Kasumi-1 (cell line): ENCODE measurements around the gene A3GALT2.
"Not testable (repeated sequence)": the region's sequence is repeated elsewhere in the genome, so short reads cannot be mapped to it uniquely, and the experiment has no call there.

Source experiments
- DNase-seq, 2 experiments: peaks; one replicate each; lab custom pipeline; 2025; lab: John Stamatoyannopoulos, UW

Gene A3GALT2

GRCh38 chr1:33294071-33295010 lies 26.6 kb downstream of the A3GALT2 start:
- DNase-seq = no peak

DNA sequence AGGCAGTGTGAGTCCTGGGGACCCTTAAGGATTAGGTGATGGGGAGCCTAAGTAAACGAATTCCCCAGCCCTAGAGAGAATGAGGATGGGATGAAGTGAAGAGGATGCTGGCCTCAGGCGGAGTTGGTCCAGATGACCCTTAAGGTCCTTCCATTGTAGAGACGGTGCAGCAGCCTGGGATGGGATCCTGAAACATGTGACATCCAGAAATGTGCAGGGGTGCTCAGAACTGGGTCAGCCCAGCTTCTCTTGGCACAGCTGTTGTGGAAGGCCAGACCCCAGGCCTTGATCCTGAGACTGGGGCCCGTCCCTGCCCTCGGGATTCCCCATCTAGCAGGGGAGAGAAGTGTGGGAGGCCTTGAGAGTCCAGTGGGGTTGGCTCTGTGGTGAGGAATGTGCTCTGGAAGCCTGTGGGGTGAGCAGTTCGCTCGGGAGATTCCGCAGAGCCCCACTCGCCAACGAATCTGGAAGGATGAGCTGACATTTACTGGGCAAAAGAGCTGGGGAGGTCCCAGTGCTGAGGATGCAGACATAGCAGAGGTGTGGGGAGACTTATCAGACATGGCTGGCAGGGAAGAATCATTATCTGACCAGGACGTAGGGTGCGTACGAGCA lies 28.1 kb downstream of the A3GALT2 start:
- DNase-seq = no peak

- not testable (repeated sequence) for DNase-seq
These were observed 30.3 kb downstream of the A3GALT2 start for GRCh38 chr1:33290615-33291014.

GRCh38 chr1:33289858-33290154 lies 31.1 kb downstream of the A3GALT2 start:
- DNase-seq = no peak

DNA sequence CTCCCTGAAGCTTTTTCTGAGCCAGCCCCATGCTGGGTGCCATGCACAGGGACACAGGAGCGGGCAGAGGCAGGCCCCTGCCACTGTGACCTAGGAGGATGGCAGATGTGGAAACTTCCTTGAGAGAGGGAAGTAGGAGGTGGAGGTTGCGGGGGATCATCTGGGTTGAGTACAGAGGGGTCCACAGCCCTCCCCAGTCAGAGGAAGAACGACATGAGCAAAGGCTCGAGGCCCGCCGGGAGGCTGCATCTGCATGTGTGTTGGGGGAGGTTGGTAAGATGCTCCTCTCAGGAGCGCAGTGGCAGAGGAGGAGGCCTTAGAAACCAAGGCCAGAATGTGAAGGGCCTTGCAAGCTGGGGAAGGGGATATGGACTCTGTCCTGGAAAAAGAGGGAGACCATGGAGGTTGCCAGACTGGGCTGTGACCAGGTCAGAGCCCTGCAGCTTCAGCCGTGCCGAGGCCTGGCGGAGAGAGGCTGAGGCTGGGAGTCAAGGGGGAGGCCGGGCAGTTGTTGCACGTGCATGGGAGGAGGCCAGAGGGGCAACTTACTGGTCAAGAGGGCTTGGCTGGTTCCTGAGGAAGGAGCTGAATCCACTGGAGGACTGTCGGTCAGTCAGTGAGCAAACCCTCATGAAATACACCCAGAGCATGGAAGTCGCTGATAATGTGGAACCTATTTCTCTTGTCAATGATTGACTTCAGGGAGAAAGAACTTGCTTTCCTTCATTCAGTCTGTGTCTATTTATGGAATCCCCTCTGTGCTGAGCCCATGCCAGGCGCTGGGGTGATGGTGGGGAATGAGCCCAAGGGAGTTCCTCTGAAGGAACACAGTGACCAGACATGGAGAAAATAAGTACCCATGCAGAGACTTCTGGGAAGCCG lies 31.7 kb downstream of the A3GALT2 start:
- no peak for DNase-seq

DNA sequence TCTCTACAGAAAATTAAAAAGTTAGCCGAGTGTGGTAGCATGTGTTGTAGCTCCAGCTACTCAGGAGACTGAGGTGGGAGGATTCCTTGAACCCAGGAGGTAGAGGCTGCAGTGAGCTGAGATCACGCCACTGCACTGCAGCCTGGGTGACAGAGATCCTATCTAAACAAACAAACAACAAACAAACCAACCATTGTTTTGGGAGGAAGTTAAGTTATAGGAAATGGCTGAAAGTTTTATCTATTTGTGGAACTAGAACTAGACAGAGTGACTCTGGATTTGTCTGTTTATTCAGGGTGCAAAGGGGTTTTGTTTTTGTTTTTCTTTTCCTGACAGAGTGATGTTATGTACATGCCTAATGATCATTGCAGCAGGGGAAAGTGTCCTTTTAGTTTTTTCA lies 33.6 kb downstream of the A3GALT2 start:
- no peak for DNase-seq

GRCh38 chr1:33286451-33287185 lies 34.3 kb downstream of the A3GALT2 start:
- DNase-seq = no peak

- DNase-seq = no peak
These were observed 36.8 kb downstream of the A3GALT2 start for GRCh38 chr1:33284049-33284448.

DNA sequence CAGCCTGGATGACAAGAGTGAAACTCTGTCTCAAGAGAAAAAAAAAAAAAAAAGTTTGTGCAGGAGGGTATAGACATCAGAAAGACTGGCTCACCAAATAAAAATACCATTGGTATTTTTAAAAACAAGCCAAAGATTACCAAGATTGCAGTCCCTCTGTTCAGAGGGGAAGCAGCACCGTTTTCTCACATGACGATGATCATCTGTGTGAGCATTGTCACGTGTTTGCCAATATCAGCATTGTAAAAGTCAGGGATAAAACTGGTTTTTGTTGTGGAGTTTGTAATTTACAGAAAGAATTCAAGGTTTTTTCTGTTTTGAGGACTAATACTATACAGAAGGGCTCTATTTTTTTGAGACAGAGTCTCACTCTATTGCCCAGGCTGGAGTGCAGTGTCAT lies 38.1 kb downstream of the A3GALT2 start:
- no peak for DNase-seq

- no peak for DNase-seq
These were observed 39.2 kb downstream of the A3GALT2 start for GRCh38 chr1:33281554-33282303.

DNA sequence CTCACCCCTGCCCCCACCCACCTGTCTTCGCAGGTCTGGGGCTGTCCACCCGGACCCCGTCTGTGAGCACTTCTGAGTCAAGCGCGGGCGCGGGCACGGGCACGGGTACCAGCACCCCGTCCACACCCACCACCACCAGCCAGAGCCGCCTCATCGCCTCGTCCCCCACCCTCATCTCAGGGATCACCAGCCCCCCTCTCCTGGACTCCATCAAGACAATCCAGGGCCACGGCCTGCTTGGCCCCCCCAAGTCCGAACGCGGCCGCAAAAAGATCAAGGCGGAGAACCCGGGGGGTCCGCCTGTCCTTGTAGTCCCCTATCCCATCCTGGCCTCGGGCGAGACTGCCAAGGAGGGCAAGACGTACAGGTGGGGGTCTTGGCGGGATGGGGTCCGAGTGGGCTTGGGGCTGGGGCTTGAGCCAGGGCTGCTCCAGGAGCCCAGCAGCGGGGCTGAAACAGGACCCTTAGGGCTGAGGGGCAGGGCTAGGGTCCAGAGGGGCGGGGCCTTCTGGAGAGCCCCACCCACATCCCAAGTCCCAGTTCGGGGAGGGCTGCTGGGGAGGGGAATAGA lies 40.7 kb downstream of the A3GALT2 start:
- no peak for DNase-seq

DNA sequence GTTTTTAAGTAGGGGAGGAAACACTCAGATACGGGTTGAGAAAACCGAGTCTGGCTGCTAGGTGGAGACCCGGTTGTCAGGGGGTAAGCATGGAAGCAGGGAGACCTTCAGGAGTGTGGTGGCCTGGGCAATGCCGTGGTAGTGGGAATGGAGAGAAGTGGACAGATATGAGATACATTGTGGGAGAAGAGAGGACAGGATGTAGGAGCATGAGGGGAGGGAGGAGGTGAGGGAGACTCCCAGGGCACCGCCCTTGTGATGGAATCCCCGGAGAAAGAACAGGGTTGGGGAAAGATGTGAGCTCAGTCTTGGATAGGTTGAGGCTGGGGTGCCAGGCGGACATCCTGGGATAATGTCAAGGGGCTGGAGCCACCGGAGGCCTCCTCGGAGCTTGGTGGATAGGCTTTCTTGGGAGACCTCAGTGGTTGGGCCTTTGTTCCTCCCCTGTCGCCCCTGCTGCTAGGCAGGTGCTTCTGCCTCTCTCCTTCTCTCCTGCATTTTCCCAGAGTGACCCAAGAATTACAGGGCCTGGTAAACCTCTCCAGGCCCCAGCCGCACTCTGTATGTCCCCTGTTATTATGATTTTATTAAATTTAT lies 43.3 kb downstream of the A3GALT2 start:
- no peak for DNase-seq

DNA sequence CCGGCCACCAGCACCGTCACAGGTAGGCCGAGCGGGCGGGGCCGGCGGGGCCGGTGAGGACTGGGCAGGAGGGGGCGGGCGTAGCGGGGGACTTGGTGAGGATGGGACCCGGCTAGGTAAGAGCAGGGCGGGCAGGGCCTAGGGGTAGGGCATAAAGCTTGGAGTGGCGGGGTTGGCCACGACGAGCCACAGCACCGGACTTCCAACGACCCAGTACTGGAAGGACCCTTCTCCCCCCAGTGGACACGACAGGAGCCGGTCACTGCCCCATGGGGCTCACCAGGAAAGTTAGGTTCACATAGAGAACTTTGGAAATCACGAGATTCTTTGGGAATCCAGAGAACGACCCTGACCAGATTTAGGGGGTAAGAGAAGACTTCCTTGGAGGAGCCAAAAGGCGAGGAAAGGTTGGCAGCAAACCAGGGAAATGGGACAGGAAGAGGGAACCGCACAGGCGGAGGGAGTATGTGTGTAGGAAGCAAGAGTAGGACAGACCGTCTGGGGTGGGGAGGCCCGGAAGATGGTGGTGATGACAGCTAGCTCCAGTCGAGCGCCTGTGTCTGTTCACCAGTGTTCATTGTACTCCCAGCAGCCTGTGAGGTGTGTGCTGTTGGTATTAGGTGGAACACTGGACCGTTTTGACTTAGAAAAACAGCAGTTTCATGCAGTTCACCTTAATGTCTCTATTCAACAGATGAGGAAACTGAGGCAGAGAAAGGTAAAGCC lies 44.2 kb downstream of the A3GALT2 start:
- DNase-seq = no peak

GRCh38 chr1:33275706-33276572 lies 45.0 kb downstream of the A3GALT2 start:
- DNase-seq = no peak

- no peak for DNase-seq
These were observed 45.7 kb downstream of the A3GALT2 start for GRCh38 chr1:33275195-33275594.

- no peak for DNase-seq
These were observed 46.5 kb downstream of the A3GALT2 start for GRCh38 chr1:33274446-33274845.

- DNase-seq = no peak
These were observed 46.9 kb downstream of the A3GALT2 start for GRCh38 chr1:33273961-33274371.

- DNase-seq = no peak
These were observed 47.5 kb downstream of the A3GALT2 start for GRCh38 chr1:33273406-33273805.

DNA sequence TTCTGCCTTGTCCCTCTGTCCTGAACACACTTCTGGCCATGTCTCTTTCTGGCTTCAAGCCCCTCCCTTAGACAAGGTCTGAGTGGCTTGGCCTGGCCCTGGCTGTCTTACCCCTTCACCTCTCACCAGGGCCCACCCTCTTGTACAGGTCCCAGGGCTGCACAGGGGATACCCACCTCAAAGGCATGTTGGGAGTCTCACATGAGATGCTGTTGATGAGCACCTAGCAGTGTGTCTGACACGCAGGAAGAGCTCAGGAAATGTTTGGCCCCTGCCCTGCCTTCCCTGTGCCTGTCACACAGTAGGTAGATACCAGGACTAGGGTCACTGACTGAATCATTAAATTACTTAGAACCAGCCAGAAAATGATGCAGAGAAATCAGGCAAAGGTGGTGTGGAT lies 48.0 kb downstream of the A3GALT2 start:
- no peak for DNase-seq
